Kidney tubule cell (primary cell): Measurements from ENCODE around the gene ABLIM3.

Experiments used
- DNase-seq: peaks from one replicate; pipeline ENCODE4 v3.0.0-alpha.2; 2018; ENCODE audit warnings: low spot score

ABLIM3 gene

GRCh38 chr5:149157330-149157729 lies 16.0 kb downstream of the ABLIM3 start:
- no peak for DNase-seq

- no peak for DNase-seq
Measured at GRCh38 chr5:149160291-149160787, 19.0 kb downstream of the ABLIM3 start.

GRCh38 chr5:149161026-149161687 lies 19.9 kb downstream of the ABLIM3 start:
- peak; percentile 48 for DNase-seq

GRCh38 chr5:149161850-149162249 lies 20.6 kb downstream of the ABLIM3 start:
- DNase-seq, result no peak

GRCh38 chr5:149162401-149163084 lies 21.2 kb downstream of the ABLIM3 start:
- DNase-seq, result peak; percentile 93

GRCh38 chr5:149164731-149165130 lies 23.4 kb downstream of the ABLIM3 start:
- no peak for DNase-seq

- DNase-seq, result peak; percentile 80
Measured at GRCh38 chr5:149166128-149166527, 24.8 kb downstream of the ABLIM3 start.

GRCh38 chr5:149166591-149167100 lies 25.4 kb downstream of the ABLIM3 start:
- no peak for DNase-seq

- DNase-seq, result no peak
Measured at GRCh38 chr5:149168276-149168906, 27.1 kb downstream of the ABLIM3 start.

GRCh38 chr5:149170299-149170698 lies 29.0 kb downstream of the ABLIM3 start:
- no peak for DNase-seq

- peak; percentile 89 for DNase-seq
Measured at GRCh38 chr5:149172261-149172660, 31.0 kb downstream of the ABLIM3 start.

GRCh38 chr5:149172709-149173505 lies 31.6 kb downstream of the ABLIM3 start:
- peak; percentile 58 for DNase-seq

- DNase-seq, result peak; percentile 51
Measured at GRCh38 chr5:149174847-149175234, 33.5 kb downstream of the ABLIM3 start.

GRCh38 chr5:149175346-149176105 lies 34.2 kb downstream of the ABLIM3 start:
- DNase-seq, result no peak

- no peak for DNase-seq
Measured at GRCh38 chr5:149177339-149177843, 36.1 kb downstream of the ABLIM3 start.

- DNase-seq, result peak; percentile 33
Measured at GRCh38 chr5:149177911-149178565, 36.7 kb downstream of the ABLIM3 start.

GRCh38 chr5:149181732-149182131 lies 40.4 kb downstream of the ABLIM3 start:
- no peak for DNase-seq

- no peak for DNase-seq
Measured at GRCh38 chr5:149182241-149182640, 40.9 kb downstream of the ABLIM3 start.

- no peak for DNase-seq
Measured at GRCh38 chr5:149185067-149185466, 43.8 kb downstream of the ABLIM3 start.

GRCh38 chr5:149186506-149186905 lies 45.2 kb downstream of the ABLIM3 start:
- DNase-seq, result no peak

GRCh38 chr5:149187617-149188016 lies 46.3 kb downstream of the ABLIM3 start:
- peak; percentile 79 for DNase-seq
